Breast epithelium (tissue), 4 donors: ENCODE measurements around the gene DOK4. TPM values are rescaled to one million over a fixed set of nuclear protein-coding genes. Genes with fewer than 3 reads are reported as not detected.

ENCODE experiments used
- DNase-seq, 2 donors: peaks; one replicate each; pipeline ENCODE4 v3.0.0-alpha.2; 2019; ENCODE audit warnings: low spot score in 2 of 2
- H3K27ac ChIP-seq, 2 donors: fragments of 200-600 bp; sonication (generic) in 1 of 2; one replicate each; pipeline ENCODE4 v1.5.1; 2016 to 2019; ENCODE audit warnings: mild to moderate bottlenecking in 1 of 2
- H3K27me3 ChIP-seq, 2 donors: fragments of 200-600 bp; sonication (generic) in 1 of 2; one replicate each; pipeline versions ENCODE4 v1.5.1 to v1.6.0; 2017 to 2019; ENCODE audit warnings: control low read depth in 1 of 2, mild to moderate bottlenecking in 1 of 2
- H3K36me3 ChIP-seq: fragments of 200-600 bp; one replicate; pipeline ENCODE4 v1.5.1; 2019
- H3K4me1 ChIP-seq, 2 donors: fragments of 200-600 bp; sonication (generic); one replicate each; pipeline ENCODE4 v1.5.1; 2016 to 2019; ENCODE audit warnings: control low read depth in 1 of 2
- H3K4me3 ChIP-seq, 3 donors: fragments of 200-600 bp; sonication (generic); 1 replicate in 2 of 3; 2 replicates in 1 of 3; pipeline ENCODE4 v1.5.1; 2016 to 2019; ENCODE audit warnings: mild to moderate bottlenecking in 3 of 3, moderate library complexity in 2 of 3
- H3K9me3 ChIP-seq, 2 donors: fragments of 200-600 bp; sonication (generic) in 1 of 2; one replicate each; pipeline ENCODE4 v1.5.1; 2016 to 2019; ENCODE audit warnings: control low read depth in 1 of 2
- POLR2A ChIP-seq: fragments of 450-650 bp; IDR thresholded peaks from one replicate; pipeline ENCODE4 v1.6.1; 2016; ENCODE audit warnings: antibody characterized with exemption, mild to moderate bottlenecking, moderate library complexity
- POLR2AphosphoS5 ChIP-seq, 3 donors: sonication (generic); formaldehyde crosslinking; IDR thresholded peaks; one replicate each; pipeline ENCODE4 v1.6.1; 2017; ENCODE audit warnings: antibody characterized with exemption in 3 of 3
- intact Hi-C: fragments of 100-400 bp; cut with DNase I; formaldehyde crosslinking; loops from one replicate; pipeline ENCODE4 v1.15.1; 2023; ENCODE audit warnings: low total_unique reads
- total RNA-seq, 3 donors: library from RNA; depleted of rRNA; stranded (reverse); fragments of >200 nt; gene quantifications; one replicate each; pipeline ENCODE4 v1.1.0, GENCODE V29; 2016
- TF ChIP-seq, protein P1 (sequence below), 3 donors: fragments of 450-650 bp; IDR thresholded peaks; one replicate each; pipeline ENCODE4 v1.5.1; 2016 to 2017; ENCODE audit warnings: antibody characterized with exemption in 3 of 3, mild to moderate bottlenecking in 3 of 3, moderate library complexity in 3 of 3

The DOK4 gene
- total RNA-seq, 3 donors from 2014 or later, result 13.1 to 20.3 (median 17.6) TPM

DNA sequence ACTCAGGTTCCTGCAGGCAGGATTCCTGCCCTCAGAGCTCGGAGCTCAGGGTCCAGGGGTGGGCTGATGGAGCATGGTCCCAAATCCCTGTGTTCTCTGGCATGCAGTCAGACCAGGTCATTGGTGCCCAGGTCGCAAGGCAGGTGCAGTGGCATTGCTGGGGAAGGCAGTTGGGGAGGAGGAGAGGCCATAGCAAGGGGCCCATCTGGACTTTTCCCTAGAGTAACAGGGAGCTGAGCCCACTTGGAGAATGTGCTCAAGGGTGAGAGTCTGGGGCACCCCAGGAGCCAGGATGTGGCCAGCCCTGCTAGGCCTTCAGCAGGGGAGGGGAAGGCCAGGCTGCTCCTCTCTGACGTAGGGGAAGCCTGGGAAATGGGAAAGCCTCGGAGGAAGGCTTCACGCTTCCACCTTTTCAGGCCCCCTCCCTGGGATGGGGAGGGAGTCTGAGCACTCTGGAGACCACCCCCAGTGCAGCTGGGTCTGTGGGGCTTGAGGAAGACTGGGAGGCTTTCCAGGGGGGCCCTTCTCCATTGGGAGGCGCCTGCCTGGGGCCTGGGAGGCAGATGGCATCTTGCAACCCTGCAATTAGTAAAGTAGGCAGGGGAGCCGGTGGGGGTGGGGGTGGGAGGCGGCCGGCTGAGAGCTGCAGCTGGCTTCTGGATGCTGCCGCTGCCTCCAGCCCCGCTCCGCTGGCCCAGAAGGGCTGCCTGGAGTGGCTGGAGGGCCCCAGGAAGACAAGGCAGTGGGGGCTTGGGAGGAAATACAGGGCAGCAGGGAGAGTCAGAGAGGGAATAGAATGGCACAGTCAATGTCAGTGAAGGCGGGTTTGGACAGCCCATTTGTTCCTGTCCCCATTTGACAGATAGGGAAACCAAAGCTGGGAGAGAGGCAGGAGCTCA is 21.1 kb upstream of the DOK4 start:
- no peaks in the 10 kb centered on the region for H3K27me3 ChIP-seq
- no peak for TF ChIP-seq POLR2AphosphoS5 (IDR thresholded peaks at IDR 0.05)
- TF ChIP-seq POLR2A, result no peak
- H3K27ac ChIP-seq, result no peak overlapping the region
- intact Hi-C loops, result no loop called here
- no peaks in the 10 kb centered on the region for H3K36me3 ChIP-seq
- no peak overlapping the region for H3K4me3 ChIP-seq
- no peaks in the 10 kb centered on the region for H3K4me1 ChIP-seq
- DNase-seq, result no peak
- H3K9me3 ChIP-seq, result no peaks in the 10 kb centered on the region

- Histone ChIP-seq H3K4me3 (no peak overlapping the region), H3K4me1 (no peaks in the 10 kb centered on the region), H3K27ac (no peak overlapping the region), H3K27me3 (no peaks in the 10 kb centered on the region), H3K36me3 (no peaks in the 10 kb centered on the region), H3K9me3 (no peaks in the 10 kb centered on the region)
- no peak for DNase-seq
- intact Hi-C loops, result no loop called here
- TF ChIP-seq, protein P1, sequence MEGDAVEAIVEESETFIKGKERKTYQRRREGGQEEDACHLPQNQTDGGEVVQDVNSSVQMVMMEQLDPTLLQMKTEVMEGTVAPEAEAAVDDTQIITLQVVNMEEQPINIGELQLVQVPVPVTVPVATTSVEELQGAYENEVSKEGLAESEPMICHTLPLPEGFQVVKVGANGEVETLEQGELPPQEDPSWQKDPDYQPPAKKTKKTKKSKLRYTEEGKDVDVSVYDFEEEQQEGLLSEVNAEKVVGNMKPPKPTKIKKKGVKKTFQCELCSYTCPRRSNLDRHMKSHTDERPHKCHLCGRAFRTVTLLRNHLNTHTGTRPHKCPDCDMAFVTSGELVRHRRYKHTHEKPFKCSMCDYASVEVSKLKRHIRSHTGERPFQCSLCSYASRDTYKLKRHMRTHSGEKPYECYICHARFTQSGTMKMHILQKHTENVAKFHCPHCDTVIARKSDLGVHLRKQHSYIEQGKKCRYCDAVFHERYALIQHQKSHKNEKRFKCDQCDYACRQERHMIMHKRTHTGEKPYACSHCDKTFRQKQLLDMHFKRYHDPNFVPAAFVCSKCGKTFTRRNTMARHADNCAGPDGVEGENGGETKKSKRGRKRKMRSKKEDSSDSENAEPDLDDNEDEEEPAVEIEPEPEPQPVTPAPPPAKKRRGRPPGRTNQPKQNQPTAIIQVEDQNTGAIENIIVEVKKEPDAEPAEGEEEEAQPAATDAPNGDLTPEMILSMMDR (IDR thresholded peaks at IDR 0.05), result no peak
- TF ChIP-seq POLR2AphosphoS5 (IDR thresholded peaks at IDR 0.05) (no peak), POLR2A (no peak)
Observed at GRCh38 chr16:57505169-57505568, 18.9 kb upstream of the DOK4 start.

DNA sequence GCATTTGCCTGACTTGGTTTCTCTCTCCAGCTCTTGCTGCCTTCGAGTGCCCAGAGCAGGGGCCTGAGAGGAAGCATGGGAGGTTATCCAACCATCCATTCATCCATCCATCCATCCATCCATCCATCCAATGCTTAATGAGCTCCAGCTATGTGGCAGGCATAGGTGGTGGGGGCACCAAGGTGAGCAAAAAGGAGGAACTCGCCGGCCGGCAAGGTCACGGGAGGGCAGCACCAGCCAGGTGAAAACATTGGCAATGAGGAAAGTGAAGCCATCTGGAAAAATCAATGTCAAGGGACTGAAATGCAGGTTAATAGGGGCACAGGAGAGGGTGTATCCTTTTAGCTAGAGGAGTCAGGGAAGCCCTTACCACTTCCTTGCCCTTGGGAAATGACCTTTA is 18.2 kb upstream of the DOK4 start:
- H3K27ac ChIP-seq, result no peak overlapping the region
- TF ChIP-seq POLR2AphosphoS5 (IDR thresholded peaks at IDR 0.05) (no peak), POLR2A (no peak)
- TF ChIP-seq, protein P1 (IDR thresholded peaks at IDR 0.05), result no peak
- H3K36me3 ChIP-seq, result no peaks in the 10 kb centered on the region
- H3K9me3 ChIP-seq, result no peaks in the 10 kb centered on the region
- no peak for DNase-seq
- H3K4me1 ChIP-seq, result no peaks in the 10 kb centered on the region
- no peak overlapping the region for H3K4me3 ChIP-seq
- no peaks in the 10 kb centered on the region for H3K27me3 ChIP-seq
- intact Hi-C loops, result no loop called here

DNA sequence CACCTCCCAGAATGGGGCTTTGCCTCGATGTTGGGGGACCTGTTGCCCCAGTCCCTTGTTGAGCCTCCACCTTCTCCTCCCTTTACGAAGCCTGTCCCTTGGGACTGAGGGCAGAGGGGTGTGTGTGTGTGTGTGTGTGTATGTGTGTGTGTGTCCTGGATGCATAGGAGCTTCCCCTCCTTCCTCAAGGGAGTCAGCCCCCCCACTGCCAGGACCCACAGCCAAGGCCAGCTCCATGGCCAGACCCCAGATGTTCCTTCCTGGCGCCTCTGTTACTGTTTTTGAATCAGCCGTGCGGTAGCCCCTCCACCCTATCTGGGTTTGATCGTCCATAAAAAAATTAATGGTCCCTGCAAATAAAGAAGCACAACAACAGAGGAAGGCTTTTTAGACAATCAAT is 17.7 kb upstream of the DOK4 start:
- Histone ChIP-seq H3K4me3 (no peak overlapping the region), H3K9me3 (no peaks in the 10 kb centered on the region), H3K27me3 (no peaks in the 10 kb centered on the region), H3K36me3 (no peaks in the 10 kb centered on the region), H3K4me1 (no peaks in the 10 kb centered on the region), H3K27ac (no peak overlapping the region)
- DNase-seq, result no peak
- no peak for TF ChIP-seq POLR2A
- TF ChIP-seq POLR2AphosphoS5 (IDR thresholded peaks at IDR 0.05), result no peak
- TF ChIP-seq, protein P1 (IDR thresholded peaks at IDR 0.05), result no peak
- intact Hi-C loops, result no loop called here

DNA sequence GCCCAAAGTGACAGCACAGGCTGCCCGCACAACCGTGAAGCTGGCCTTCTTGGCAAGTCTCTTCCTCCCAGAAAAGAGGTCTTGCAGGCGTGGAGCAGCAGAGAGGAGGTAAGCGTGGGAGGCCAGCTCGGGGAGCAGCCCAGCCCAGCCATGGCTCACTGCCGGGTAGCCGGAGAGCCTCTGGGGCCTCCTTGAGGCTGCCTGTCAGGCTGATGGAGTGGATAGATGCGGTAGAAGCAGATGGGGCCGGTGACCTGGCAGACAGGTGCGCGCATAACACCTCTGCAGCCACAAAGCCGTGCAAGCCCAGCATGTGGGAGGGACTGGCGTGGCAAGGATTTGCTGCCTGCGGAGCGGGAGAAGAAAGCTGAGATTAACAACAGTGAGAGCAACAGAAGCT is 17.1 kb upstream of the DOK4 start:
- Histone ChIP-seq H3K27ac (no peak overlapping the region), H3K36me3 (no peaks in the 10 kb centered on the region), H3K4me1 (no peaks in the 10 kb centered on the region), H3K4me3 (no peak overlapping the region), H3K27me3 (no peaks in the 10 kb centered on the region), H3K9me3 (no peaks in the 10 kb centered on the region)
- no peak for DNase-seq
- intact Hi-C loops, result no loop called here
- TF ChIP-seq POLR2A, result no peak
- no peak for TF ChIP-seq POLR2AphosphoS5 (IDR thresholded peaks at IDR 0.05)
- TF ChIP-seq, protein P1 (IDR thresholded peaks at IDR 0.05), result no peak
